NCI-H146 (cell line): ENCODE data around the gene SRRM5.
"Not testable (repeated sequence)": the region's sequence is repeated elsewhere in the genome, so short reads cannot be mapped to it uniquely, and the experiment has no call there.

ENCODE experiments used
- DNase-seq: peaks from one replicate; lab custom pipeline; 2025; lab: John Stamatoyannopoulos, UW

SRRM5 gene

GRCh38 chr19:43591904-43592772 lies 19.8 kb upstream of the SRRM5 start:
- DNase-seq = no peak

GRCh38 chr19:43592800-43593350 lies 19.0 kb upstream of the SRRM5 start:
- DNase-seq = no peak

GRCh38 chr19:43594081-43594697 lies 17.7 kb upstream of the SRRM5 start:
- no peak for DNase-seq

- no peak for DNase-seq
These were observed 16.9 kb upstream of the SRRM5 start for GRCh38 chr19:43594710-43595604.

GRCh38 chr19:43595605-43595998 lies 16.3 kb upstream of the SRRM5 start:
- no peak for DNase-seq

GRCh38 chr19:43595999-43596841 lies 15.7 kb upstream of the SRRM5 start, which contains the start of the genes IRGQ and ZNF576:
Gene IRGQ, minus strand, starts transcription at chr19:43596134. Its CDS starts 796 bp downstream, at chr19:43595338.
Gene ZNF576, plus strand, starts transcription at chr19:43596595. Its CDS starts 514 bp downstream, at chr19:43597109.
- peak; percentile 100 for DNase-seq

- DNase-seq = no peak
These were observed 14.9 kb upstream of the SRRM5 start for GRCh38 chr19:43596842-43597461.

GRCh38 chr19:43597876-43598275 lies 14.0 kb upstream of the SRRM5 start:
- no peak for DNase-seq

GRCh38 chr19:43598445-43599240 lies 13.2 kb upstream of the SRRM5 start:
- DNase-seq = no peak

GRCh38 chr19:43599635-43600295 lies 12.1 kb upstream of the SRRM5 start:
- DNase-seq = no peak

- DNase-seq = not testable (repeated sequence)
These were observed 11.6 kb upstream of the SRRM5 start for GRCh38 chr19:43600326-43600725.

- DNase-seq = no peak
These were observed 5.9 kb upstream of the SRRM5 start for GRCh38 chr19:43605875-43606568.

GRCh38 chr19:43606569-43607229 lies 5.2 kb upstream of the SRRM5 start:
- DNase-seq = no peak

- no peak for DNase-seq
These were observed 4.4 kb upstream of the SRRM5 start for GRCh38 chr19:43607238-43608205.

- no peak for DNase-seq
These were observed 2.0 kb upstream of the SRRM5 start for GRCh38 chr19:43609872-43610271.

GRCh38 chr19:43610493-43610892 lies 1.4 kb upstream of the SRRM5 start:
- DNase-seq = no peak

GRCh38 chr19:43612374-43612773 lies 486 bp downstream of the SRRM5 start:
- DNase-seq = no peak
